ENCODE data around the gene HS6ST3.

HS6ST3 gene

GRCh38 chr13:96822895-96823294 lies 733.0 kb downstream of the HS6ST3 start:
- no peak for DNase-seq (ENCODE audit: low read depth)
- no peak overlapping the region for H3K4me3 ChIP-seq (ENCODE audit: low read depth, low read length)
- in situ Hi-C loops (cut with HindIII; ENCODE audit: low sequenced_read_pairs) = no loop called here
- TF ChIP-seq, protein P1, sequence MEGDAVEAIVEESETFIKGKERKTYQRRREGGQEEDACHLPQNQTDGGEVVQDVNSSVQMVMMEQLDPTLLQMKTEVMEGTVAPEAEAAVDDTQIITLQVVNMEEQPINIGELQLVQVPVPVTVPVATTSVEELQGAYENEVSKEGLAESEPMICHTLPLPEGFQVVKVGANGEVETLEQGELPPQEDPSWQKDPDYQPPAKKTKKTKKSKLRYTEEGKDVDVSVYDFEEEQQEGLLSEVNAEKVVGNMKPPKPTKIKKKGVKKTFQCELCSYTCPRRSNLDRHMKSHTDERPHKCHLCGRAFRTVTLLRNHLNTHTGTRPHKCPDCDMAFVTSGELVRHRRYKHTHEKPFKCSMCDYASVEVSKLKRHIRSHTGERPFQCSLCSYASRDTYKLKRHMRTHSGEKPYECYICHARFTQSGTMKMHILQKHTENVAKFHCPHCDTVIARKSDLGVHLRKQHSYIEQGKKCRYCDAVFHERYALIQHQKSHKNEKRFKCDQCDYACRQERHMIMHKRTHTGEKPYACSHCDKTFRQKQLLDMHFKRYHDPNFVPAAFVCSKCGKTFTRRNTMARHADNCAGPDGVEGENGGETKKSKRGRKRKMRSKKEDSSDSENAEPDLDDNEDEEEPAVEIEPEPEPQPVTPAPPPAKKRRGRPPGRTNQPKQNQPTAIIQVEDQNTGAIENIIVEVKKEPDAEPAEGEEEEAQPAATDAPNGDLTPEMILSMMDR (IDR thresholded peaks at IDR 0.05; ENCODE audit: low read depth, low read length, missing control alignments) = peak; percentile 42

- TF ChIP-seq, protein P1 (IDR thresholded peaks at IDR 0.05; ENCODE audit: low read depth, low read length, missing control alignments) = no peak
- H3K4me3 ChIP-seq (ENCODE audit: low read depth, low read length) = no peak overlapping the region
- in situ Hi-C loops (cut with HindIII; ENCODE audit: low sequenced_read_pairs) = no loop called here
- DNase-seq (ENCODE audit: low read depth) = no peak
These were observed 734.2 kb downstream of the HS6ST3 start for GRCh38 chr13:96824140-96824539.

DNA sequence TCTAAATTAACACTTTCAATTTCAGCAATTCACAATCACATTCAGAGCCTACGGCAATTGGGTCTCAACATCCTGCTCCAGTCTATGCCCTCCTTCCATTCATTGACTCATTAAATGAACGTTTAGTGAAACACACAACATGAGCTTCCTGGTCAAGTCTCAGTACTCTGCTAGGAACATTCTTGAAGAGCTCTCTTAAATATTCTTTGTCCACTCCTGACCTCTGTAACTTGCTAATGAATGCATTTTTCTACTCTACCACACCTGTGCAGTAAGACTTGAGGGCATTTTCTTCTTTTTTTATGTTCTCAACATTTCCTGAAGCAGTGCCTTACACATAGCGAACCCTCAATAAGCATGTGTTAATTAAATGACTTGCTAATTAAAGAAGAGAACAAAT lies 735.7 kb downstream of the HS6ST3 start:
- no peak for DNase-seq (ENCODE audit: low read depth)
- H3K4me3 ChIP-seq (ENCODE audit: low read depth, low read length) = no peak overlapping the region
- TF ChIP-seq, protein P1 (IDR thresholded peaks at IDR 0.05; ENCODE audit: low read depth, low read length, missing control alignments) = no peak
- in situ Hi-C loops (cut with HindIII; ENCODE audit: low sequenced_read_pairs) = no loop called here

DNA sequence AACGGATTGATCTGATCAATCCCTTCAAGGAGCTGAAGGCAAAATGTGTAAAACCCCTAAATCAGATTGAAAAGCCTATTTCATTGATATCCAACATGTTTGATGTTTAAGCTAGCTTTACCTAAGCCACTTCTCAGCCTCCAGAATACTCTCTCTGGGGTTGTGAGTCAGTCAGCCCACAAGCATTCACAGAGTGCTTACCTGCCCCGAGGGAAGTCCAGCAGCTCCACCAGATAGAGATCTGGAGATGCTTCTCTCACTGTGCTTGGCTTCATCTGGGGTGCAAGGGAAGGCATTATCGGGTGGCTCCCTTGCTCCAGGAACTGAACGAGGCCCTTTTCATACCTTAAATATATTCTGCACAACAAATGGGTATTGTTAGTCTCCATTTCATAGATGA lies 744.7 kb downstream of the HS6ST3 start:
- TF ChIP-seq, protein P1 (IDR thresholded peaks at IDR 0.05; ENCODE audit: low read depth, low read length, missing control alignments) = no peak
- DNase-seq (ENCODE audit: low read depth) = no peak
- no peak overlapping the region for H3K4me3 ChIP-seq (ENCODE audit: low read depth, low read length)
- in situ Hi-C loops (cut with HindIII; ENCODE audit: low sequenced_read_pairs) = no loop called here

DNA sequence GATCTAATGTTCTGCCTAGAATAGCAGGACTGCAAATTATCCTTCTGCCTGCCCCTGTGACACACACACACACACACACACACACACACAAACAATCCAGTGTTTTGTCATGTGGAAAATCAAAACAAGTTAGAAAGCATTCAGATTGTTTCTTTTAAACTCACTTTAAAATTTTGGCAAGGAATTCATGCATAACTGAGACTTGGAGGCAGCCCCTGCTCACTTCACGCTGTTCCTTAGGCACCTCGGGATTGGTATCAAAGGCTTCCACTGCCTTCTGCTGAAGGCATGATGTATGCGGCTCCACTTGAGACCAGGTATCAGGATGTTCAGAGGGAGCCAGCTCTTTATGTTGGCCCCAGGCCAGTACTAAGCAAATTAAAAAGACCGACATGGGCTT lies 745.6 kb downstream of the HS6ST3 start:
- H3K4me3 ChIP-seq (ENCODE audit: low read depth, low read length) = no peak overlapping the region
- TF ChIP-seq, protein P1 (IDR thresholded peaks at IDR 0.05; ENCODE audit: low read depth, low read length, missing control alignments) = no peak
- no peak for DNase-seq (ENCODE audit: low read depth)
- in situ Hi-C loops (cut with HindIII; ENCODE audit: low sequenced_read_pairs) = no loop called here

GRCh38 chr13:96836733-96837132 lies 746.8 kb downstream of the HS6ST3 start:
- no peak for DNase-seq (ENCODE audit: low read depth)
- in situ Hi-C loops (cut with HindIII; ENCODE audit: low sequenced_read_pairs) = no loop called here
- TF ChIP-seq, protein P1 (IDR thresholded peaks at IDR 0.05; ENCODE audit: low read depth, low read length, missing control alignments) = no peak
- no peak overlapping the region for H3K4me3 ChIP-seq (ENCODE audit: low read depth, low read length)

- no peak overlapping the region for H3K4me3 ChIP-seq (ENCODE audit: low read depth, low read length)
- TF ChIP-seq, protein P1 (IDR thresholded peaks at IDR 0.05; ENCODE audit: low read depth, low read length, missing control alignments) = no peak
- in situ Hi-C loops (cut with HindIII; ENCODE audit: low sequenced_read_pairs) = no loop called here
- no peak for DNase-seq (ENCODE audit: low read depth)
These were observed 747.9 kb downstream of the HS6ST3 start for GRCh38 chr13:96837809-96838208.
